Measurements from ENCODE around the gene ZSWIM1. TPM values are rescaled to one million over a fixed set of nuclear protein-coding genes. Genes with fewer than 3 reads are reported as not detected.

ZSWIM1 gene
- total RNA-seq, 1 experiment from 2014 or later = 10.2 TPM

DNA sequence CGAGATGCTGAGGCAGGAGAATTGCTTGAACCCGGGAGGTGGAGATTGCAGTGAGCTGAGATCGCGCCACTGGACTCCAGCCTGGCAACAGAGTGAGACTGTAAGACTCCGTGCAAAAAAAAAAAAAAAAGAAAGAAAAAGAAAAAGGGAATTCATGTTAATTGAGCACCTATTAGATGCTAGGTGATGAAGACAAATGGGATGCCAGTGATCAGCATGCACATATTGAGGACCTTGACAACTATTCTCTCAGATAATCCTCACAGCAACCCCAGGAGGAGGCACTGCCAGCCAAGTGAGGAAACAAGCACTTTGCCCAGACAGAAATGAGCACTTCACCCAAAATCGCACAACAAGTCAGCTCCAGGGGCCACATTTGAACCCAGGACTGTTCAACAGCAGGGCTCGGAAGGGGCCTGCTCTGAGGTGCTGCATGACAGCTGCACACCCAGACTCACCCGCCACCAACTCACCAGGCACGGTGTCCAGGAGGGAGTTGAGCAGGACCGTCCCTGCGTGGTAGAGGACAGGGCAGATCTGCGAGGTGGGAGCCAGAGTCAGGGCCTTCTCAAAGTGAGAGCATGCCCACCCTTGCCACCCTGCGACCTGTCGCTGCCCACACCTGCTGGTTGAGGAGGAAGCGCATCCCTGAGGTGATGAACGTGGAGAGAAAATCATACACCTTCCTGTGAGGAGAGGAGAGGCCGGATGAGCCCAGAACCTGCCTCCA is 26.4 kb downstream of the ZSWIM1 start:
- DNase-seq (ENCODE audit: low read depth) = no peak

- DNase-seq (ENCODE audit: low read depth) = no peak
Observed at GRCh38 chr20:45908084-45908483, 27.1 kb downstream of the ZSWIM1 start.

DNA sequence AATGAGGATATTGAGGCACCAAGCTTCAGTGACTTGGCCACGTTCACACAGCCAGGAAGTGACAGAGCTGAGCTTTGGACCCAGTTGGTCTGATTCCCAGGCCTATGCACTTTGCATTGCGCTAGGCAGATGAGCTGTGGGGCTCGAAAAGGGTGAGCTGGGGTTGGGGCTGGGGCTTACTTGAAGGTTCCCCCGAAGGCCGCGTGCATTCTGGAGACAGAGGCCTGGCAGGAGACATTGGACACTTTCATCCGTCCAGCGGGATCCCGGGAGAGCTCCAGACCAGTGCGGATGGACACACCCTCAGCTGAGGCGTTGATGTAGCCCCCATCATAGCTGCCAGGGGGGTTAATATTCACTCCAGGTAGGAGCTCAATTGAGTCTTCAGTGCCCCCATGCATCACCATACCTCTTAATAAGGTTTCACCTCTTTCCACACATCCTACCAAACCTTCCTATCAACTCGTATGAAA is 28.3 kb downstream of the ZSWIM1 start:
- DNase-seq (ENCODE audit: low read depth) = no peak

DNA sequence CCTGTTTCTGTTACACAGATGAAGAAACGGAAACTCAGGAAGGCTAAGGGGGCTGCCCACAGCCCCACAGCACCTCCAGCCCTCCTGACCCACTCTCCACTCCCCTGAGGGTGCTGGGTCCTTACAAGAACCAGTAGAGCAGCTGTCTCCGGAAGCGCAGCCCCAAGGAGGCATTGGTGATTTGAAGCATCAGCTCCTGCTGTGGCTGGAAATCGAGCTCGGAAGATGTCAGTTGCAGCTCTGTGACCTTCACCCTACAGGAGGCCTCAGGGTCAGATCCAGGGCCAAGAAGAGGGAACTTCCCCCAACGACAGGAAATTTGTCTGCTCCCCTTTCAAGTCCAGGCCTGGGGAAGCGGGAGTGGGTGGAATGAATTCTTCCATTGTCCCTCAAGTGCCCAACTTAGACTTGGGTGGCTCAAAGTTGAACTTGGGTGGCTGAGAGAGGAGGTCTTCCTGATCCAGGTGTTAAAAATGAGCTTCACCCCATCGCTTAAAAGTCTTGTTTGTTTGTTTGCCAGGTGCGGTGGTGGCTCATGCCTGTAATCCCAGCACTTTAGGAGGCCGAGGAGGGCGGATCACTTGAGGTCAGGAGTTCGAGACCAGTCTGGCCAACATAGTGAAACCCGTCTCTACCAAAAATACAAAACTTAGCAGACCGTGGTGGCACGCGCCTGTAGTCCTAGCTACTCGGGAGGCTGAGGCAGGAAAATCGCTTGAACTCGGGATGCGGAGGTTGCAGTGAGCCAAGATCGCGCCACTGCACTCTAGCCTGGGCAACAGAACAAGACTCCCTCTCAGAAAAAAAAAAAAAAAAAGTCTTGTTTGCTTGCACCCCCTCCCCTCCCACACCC is 29.0 kb downstream of the ZSWIM1 start:
- no peak for DNase-seq (ENCODE audit: low read depth)

DNA sequence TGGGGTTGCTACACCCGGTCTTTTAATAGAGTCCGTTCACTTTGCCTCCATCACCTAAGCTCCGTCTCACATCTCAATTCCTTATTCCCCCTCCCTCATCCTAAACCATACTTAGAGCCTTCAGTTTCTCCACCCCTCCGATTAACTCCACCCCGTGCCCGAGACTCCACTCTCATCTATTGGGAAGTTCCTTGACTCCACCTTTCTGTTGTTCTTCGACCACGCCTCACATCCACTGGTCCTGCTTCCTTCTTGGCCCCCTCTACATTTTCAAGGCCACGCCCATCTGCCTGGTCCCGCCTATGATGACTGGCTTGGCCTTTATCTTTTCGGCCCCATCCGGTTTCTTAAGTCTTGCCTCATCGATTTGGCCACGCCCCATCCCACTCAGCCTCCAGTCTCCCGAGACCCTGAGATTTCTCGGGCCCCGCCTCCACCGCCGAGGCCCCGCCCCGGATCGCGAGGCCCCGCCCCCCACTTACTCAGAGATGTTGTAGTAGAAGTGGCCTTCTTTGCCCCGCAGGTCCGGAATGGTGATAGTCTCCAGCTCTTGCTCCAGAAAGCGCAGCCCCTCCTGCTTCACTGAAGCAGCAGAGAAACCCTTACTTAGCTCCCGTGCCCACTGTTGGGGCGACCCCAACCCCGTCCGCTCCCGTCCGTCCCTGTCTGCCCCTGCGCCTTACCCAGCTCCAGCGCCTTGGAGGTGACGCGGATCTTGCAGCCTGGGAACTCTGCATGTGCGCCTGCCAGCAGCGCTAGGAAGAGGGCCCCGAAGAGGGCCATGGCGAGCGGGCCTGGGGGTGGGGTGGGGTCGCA is 29.9 kb downstream of the ZSWIM1 start:
- peak; percentile 91 for DNase-seq (ENCODE audit: low read depth)

DNA sequence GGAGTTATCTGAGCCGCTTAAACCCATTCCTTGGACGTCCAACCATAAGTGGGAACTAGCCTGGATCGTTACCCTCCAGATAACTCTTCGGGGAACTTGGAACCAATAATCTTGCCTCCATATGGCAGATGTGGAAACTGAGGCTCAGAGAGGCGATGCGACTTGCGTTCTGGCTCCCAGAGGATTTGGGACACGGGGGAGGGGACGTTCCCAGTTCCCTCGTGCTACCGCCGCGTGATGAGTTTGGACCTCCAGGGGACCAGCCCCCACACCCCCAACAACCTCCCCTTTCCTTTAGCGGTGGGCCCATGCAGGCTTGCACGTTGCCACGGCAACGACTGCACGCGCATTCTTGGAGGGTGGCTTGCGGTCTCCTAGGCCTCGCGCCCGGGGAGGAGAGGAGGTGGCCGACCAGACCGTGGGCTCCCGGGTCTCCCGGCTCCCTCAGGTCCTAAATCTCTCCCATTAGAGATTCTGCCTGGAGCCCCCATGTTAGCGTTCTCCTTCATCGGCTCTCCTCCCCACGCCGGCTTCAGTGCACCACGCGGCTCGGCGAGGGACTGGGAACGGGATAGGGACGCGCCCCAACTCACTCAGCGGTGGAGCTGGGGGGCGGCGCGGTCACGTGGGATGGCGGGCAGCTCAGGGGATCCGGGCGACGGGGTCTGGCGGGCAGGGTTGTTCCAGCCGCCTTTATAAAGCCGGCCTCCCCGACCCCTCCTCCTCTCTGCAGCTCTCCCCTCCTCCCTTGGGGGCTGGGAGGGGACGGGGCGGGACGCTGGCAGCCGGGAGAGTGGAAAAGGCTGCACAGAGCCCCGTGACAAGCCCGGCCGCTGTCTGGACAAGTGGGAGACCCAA is 30.7 kb downstream of the ZSWIM1 start, which contains the start of gene PLTP:
Gene PLTP (minus strand): TSS at position 670 of the 858 bp plus-strand sequence. CDS start 703 bp downstream, outside the sequence.
- DNase-seq (ENCODE audit: low read depth) = peak; percentile 32

DNA sequence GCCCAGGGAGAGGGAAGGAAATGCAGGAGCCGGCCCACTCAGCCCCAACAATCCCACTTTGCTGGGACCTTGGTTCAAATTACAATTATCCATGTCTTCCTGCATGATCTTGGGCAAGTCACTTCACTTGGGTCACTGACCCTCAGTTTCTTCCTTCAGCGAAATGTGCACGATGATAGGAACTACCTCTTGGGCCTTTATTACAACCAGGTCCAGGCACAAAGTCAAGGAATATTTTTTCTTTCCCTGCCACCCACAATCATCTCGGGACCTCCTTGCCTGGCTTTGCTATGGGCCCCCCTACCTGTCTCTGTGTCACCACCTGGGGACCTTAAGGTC is 31.3 kb downstream of the ZSWIM1 start:
- no peak for DNase-seq (ENCODE audit: low read depth)

DNA sequence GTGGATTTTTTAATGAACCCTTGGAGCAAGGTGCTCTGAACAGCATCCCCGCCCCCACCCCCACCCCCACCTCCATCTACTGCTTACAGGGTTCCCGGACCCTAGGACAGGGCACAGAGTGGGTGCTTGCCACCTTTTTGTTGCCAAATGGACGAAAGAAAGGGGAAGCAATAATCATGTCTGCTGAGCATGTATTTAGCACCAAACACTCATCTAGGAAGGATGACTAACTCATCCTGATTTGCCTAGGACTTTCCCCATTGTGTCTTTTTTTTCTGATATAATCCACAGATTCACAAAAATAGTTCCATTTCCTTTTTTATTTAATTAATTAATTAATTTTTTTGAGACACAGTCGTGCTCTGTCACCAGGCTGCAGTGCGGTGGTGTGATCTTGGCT is 32.1 kb downstream of the ZSWIM1 start:
- DNase-seq (ENCODE audit: low read depth) = no peak

DNA sequence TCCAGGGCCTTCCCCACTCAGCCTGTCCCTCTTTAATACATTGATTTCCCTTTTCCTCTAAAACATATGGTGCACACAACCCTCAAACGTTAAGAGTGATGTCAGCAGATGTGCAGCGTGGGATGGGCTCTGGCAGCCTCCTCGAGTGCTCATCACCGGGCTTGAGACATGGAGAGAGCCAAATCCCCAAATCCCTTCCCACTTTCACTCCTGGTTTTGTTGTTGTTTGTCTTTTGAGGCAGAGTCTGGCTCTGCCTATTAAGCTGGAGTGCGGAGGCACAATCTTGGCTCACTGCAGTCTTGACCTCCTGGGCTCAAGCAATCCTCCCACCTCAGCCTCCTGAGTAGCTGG is 36.7 kb downstream of the ZSWIM1 start:
- peak; percentile 75 for DNase-seq (ENCODE audit: low read depth)

DNA sequence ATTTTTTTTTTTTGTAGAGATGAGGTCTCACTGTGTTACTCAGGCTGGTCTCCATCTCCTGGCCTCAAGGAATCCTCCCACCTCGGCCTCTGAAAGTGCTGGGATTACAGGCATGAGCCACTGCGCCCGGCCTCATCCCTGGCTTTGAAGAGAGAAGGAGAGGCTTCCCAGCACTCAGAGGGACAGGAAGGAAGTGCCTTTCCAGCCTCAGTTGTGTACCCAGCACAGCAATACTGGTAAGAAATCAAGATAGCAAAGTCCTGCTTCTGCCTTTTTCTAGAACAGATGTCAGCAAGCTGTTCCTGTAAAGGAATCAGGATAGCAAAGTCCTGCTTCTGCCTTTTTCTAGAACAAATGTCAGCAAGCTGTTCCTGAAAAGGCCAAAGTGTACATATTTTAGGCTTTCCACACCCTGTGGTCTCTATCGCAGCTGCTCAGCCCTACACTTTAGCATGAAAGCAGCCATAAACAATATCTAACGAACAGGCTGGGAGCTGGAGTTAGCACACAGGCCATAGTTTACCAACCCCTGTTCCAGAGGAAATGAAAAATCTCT is 37.2 kb downstream of the ZSWIM1 start:
- peak; percentile 81 for DNase-seq (ENCODE audit: low read depth)

DNA sequence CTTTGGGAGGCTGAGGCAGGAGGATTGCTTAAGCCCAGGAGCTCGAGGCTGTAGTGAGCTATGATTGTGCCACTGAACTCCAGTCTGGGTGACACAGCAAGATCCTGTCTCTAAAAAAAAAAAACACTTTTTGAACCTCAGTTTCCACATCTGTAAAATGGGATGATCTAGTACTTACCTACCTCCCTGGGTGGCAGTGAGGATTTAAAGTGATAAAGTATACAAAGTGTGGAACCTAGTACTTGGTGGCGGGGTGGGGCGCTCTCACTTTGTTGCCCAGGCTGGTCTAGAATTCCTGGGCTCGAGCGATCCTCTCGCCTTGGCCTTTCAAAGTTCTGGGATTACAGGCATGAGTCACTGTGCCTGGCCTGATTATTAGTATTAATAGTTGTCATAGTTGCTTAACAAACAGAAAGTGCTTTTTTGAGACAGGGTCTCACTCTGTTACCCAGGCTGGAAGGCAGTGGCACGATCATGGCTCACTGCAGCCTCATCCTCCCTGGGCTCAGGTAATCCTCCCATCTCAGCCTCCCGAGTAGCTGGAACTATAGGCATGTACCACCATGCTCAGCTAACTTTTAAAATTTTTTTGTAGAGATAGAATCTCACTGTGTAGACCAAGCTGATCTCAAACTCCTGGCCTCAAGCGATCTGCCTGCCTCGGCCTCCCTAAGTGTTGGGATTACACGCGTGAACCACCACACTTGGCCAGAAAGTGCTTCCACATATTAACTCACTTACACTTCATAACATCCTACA is 37.9 kb downstream of the ZSWIM1 start:
- DNase-seq (ENCODE audit: low read depth) = no peak

DNA sequence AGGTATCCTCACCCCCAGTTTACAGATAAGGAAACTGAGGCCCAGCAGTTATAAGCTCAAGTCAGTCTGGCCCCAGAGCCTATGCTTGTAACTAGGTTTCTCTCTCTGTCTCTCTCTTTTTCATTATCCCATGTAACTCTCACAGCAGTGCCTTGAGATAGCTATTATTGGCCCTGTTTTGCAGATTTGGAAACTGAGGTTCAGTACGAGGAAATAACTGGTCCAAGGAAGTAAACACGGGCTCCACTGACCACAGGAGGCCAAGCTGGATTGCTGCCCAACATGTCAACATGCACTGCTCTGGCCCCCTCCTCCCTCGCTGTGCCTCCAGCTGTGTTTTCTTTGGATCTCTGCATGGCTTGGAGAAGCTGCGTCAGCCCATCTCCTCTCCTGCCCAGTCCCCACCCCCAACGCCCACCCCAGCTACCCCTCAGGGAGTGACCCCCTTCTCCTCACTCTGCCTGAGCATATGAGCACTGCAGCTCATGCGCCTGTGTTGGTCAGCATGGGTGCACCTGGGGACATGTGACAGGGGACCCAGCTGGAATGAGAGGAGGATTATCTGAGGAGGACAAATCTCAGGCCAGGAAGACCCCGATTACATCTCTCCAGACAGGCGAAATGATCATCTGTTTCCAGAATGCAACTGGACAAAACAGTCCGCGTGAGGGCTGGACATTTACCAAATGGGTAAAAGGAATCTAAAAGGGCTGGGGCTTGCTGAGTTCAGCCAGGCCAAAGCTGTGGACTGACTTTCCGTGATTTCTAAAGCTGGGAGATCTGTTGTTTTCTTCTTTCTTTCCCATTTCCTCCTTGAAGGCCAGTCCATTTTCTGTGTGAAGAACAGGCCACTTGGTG is 38.7 kb downstream of the ZSWIM1 start:
- peak; percentile 65 for DNase-seq (ENCODE audit: low read depth)

GRCh38 chr20:45920462-45921336 is 39.7 kb downstream of the ZSWIM1 start:
- peak; percentile 18 for DNase-seq (ENCODE audit: low read depth)

GRCh38 chr20:45921337-45922189 is 40.5 kb downstream of the ZSWIM1 start:
- no peak for DNase-seq (ENCODE audit: low read depth)

GRCh38 chr20:45924391-45925261 is 43.6 kb downstream of the ZSWIM1 start:
- peak; percentile 84 for DNase-seq (ENCODE audit: low read depth)

Data from LHCN-M2 (cell line).